ENCODE measurements around the gene SDR39U1.

The SDR39U1 gene

DNA sequence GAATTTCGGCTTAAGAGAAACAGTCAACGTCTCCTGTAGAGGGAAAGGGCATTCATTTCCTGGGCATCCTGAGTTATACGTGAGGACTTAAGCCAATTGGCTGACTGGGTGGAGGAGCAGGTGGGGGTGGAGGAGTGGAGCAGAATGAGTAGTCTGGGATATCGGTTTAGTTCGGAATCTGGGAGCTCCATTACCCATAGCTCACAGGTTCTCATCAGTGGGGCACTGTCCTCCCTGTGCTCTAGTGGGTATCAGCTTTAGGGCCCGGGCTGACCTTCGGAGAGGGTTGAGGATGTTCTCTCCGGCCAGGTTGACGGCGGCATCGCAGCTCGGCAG is 704 bp downstream of the SDR39U1 start:
- DNase-seq, result no peak

DNA sequence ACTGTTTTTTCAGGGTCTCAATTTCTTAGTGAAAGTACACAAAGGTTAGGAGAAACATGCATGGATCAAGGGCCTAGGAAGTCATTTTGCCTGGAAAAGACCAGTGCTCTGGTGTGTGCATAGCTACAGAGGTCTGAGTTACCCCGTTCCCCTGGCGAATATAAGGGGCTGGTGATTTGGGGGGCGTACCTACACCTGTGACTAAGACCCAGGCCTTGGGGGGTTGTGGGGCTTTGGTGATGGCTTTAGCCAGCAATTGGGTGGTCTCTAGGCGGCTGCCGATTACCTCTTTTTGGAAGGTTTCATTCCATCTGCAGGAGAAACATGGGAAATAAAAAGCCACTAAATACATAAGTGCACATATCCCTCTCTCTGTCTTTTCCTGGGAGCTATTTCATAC is 1.1 kb downstream of the SDR39U1 start:
- DNase-seq, result no peak

DNA sequence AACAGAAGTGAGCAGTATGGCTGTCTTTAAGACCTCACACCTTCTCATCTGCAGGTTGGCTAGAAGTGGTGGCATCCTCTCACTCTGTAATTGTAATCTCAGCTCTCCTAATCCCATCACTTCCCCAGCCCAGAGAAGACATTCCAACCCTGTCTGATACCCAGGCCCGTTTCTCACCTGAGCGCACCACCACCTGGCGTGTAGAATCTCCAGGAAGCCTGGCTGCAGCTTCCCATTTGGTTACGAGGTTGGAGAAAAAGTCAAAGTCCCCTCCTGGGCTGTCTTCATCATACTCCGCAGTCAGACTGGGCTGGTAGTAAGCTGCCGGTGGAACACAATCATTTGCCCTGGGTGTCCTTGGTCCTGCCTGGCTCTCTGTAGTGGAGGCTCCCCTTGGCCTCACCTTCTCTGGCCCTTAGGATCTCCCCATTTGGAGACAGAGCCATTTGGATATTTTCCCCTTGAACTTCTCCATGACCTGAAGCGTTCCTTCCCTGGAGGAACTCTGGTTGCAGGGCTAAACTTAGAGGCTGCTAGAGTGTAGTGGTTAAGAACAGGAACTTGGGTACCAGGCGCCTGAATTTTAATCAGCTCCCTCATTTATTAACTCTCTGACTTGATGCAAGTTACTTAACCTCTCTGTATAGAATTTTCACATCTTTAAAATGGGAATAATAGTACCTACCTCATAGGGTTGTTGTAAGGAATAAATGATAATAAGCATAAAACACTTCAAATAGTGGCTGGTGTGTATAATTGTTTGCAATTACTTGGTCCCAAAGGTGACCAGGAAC is 1.8 kb downstream of the SDR39U1 start:
- DNase-seq, result no peak

DNA sequence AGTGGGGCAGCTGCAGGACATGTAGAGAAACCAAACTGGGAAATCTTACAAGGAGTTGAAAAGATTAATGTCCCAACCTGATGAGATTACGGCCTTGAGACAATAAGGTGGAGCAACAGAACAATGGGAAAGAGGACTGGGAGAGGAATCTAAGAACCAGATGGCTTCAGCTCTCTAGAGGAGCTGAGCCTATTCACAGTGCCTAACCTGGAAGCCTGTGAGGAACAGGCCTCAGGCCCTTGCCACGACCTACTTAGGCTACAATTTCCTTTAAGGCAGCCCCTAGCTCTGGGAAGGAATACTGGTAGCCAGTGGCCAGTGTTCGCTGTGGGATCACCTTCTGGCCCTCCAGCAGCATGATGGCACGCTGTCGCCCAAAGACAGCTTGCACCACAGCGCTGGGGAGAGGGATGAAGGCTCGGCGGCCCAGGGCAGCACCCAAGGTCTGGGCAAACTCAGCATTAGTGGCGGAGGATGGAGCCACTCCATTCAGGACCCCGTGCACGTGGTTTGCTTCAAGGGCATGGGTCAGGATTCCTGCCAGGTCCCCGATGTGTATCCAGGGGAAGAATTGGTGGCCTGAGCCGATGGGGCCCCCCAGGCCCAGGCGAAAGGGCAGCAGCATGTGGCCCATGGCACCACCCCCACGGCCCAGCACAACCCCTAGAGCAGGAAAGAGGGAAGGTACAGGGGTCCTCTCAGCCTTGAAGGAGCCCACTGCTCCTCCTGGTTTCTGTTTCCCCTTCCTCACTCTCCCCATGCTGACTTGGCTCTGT is 2.6 kb downstream of the SDR39U1 start:
- no peak for DNase-seq

- DNase-seq, result no peak
Measured at GRCh38 chr14:24439257-24439656, 3.3 kb downstream of the SDR39U1 start.

DNA sequence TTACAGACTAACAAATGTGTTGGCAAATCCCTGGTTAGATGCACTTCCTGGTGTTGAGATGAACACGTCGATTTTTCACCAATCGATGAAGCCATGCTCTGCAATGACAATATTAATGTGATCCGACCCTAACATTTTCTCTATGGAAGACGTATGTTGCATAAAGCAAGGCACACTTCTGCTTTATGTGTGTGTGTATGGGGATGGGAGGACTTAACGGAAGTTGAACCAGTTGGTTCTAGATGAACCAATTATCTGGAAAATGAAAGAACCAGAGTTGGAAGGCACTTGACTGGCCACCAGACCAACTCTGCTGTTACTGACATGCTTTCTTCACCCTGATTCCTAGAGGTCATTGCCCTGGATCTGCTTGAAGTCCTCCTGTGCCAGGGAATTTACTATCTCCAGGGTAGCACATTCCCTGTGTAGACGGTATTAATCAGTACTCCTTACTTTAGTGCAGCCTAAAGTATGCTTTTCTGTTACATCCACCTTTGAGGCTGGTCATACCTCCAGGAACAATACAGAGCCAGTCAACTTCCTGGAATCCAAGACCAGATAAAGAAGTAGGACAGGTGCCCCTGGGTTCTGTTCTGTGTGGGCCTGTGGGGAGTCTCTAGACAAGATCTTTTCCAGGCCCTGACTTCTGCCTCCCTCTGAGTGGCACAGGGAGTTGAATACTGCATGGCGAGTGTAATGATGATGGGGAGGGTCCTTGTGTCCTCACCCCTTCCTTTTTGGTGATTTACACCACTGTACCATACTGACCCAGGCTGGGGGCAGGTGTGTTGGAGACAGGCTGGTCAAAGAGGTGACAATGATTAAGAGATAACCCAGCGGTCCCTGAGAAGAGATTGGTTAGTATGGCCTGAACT is 4.1 kb downstream of the SDR39U1 start:
- DNase-seq, result no peak

- no peak for DNase-seq
Measured at GRCh38 chr14:24437736-24438067, 4.9 kb downstream of the SDR39U1 start.

DNA sequence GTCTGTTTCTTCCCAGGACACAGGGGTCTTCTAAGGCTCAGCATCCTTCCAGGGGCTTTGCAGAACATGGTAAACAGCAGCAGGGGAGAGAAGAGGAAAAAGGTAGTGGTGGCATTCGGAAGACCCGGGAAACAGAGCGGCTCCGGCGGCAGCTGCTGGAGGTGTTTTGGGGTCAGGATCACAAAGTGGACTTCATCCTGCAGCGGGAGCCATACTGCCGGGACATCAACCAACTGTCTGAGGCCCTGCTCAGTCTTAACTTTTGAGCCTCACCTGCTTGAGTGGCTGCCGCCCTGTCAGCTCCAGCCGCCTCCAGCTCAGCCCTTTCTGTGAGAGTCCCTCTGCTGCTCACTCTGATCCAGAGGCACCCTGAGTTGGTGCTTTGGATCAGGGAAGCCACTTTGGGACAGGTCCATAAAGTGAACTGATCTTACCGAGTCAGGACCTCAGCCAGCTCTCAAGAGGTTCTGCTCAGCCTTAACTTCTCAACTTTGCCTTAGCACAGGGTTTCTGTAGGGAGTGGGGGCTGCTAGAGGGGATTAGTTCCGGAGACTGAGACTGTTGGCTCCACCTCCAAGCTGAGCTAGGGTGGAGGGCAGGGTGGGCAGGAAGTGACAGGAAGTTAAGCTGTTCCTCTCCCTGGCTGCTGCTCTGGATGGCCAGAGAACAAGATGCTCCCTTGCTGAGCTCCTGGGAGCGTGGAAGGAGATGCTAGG is 5.4 kb downstream of the SDR39U1 start:
- DNase-seq, result no peak

- DNase-seq, result peak; percentile 88
Measured at GRCh38 chr14:24436355-24437019, 6.1 kb downstream of the SDR39U1 start.

DNA sequence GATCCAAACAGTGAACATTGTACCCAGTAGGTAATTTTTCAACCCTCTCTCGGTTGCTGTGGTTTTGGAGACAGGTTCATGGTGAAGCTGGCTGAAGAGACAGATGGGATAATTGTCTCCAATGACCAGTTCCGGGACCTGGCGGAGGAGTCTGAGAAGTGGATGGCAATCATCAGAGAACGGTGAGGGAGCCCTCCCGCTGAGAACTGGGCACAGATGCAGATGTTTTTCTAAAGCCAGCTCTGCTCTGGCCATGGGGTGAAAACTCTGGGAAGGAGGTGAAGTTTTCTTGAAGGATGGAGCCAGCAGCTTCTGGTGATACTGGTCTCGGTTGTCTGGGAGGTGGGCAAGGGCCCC is 6.6 kb downstream of the SDR39U1 start:
- no peak for DNase-seq

DNA sequence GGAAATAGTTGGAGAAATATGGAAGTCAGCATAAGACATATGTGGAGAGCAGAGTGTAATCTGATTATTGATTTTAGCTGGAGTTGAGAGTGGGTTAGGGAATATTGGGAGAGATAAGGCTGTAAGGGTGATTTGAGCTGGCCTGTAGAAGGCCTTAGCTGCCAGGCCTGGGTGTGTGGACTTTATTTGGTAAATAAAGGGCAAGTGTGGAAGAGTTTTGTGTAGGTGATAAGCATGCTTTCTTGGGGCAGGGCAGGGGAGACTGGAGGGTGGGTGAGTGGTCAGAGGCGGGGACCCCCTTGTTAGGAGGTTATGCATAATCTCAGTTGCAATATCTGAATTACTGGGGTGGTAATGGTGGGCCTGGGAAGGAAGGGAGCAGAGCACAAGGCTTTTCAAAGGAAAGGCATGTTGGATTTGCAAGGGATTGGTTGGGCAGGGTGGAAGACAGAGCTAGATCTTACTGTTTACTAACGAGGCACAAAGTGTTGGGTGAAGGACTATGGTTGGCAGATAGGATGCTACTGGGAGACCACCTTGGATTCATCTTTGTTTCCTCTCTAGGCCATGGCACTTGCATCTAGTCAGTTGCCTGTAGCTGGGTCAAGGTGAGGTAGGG is 7.3 kb downstream of the SDR39U1 start:
- no peak for DNase-seq

GRCh38 chr14:24434676-24435075 is 7.9 kb downstream of the SDR39U1 start:
- no peak for DNase-seq

DNA sequence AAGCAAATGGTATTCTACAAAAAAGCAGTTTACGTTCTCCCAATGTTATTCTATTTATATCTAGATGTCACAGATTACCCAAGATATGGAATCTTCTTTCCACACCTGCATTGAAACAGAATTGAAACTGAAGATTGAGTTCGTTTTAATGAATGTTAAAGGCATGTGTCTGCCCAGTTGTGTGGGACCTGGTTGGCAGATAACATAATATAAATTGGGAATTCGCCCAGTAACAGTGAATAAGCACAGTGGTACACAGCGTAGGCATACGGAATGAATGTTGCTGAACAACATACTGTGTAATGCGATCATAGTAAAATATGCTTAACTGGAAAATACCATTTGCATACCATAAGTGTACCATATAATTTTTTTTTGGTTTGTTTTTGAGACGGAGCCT is 8.5 kb downstream of the SDR39U1 start:
- DNase-seq, result no peak

GRCh38 chr14:24432259-24433131 is 10.1 kb downstream of the SDR39U1 start:
- no peak for DNase-seq

DNA sequence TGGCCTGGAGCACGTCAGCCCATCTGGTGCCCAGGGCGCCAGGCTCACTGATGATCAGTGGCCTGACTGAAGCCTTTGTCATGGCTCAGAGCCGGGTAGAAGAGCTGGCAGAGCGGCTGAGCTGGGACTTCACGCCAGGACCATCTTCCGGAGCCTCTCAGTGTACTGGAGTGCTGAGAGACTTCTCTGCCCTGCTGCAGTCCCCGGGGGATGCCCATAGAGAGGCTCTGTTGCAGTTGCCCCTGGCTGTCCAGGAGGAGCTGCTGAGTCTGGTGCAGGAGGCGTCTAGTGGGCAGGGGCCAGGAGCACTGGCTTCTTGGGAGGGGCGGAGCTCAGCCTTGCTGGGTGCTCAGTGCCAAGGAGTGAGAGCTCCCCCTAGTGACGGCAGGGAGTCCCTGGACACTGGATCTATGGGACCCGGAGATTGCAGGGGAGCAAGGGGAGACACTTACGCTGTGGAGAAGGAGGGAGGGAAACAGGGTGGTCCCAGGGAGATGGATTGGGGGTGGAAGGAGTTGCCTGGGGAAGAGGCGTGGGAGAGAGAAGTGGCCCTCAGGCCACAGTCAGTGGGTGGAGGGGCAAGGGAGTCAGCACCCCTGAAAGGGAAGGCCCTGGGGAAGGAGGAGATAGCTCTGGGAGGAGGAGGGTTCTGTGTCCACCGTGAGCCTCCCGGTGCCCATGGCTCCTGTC is 10.9 kb downstream of the SDR39U1 start:
- peak; percentile 94 for DNase-seq

DNA sequence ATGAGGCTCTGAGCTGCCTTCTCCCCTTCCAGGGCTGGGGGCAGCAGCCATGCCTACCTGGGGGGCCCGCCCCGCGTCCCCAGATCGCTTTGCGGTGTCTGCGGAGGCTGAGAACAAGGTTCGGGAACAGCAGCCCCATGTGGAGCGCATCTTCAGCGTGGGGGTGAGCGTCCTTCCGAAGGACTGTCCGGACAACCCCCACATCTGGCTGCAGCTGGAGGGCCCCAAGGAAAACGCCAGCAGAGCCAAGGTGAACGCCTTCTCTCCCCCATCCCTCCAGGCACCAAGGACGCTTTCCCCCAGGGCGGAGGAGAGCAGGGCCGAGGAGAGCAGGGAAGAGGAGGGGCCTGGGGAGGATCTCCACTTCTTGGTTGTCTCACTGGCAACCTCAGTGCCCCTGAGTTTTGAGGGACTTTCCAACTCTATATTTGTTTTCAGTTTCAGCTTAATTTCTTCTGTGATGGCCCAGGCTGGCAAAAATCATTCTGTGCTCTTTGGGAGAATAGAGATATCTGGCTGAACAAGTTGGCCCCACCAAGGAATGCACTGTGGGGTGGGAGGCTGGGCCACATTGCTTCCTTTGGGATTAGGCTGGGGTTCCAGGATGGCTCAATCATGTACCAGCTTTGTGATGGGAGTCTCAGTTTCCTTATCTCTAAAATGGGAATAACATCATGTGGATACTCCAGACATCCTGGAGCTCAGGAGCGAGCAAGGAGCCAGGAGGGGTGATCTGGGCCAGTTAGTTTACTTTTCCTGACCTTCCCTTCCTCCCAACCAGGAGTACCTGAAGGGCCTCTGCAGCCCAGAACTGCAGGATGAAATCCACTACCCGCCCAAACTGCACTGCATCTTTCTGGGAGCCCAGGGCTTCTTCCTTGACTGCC is 11.7 kb downstream of the SDR39U1 start:
- peak; percentile 50 for DNase-seq

- peak; percentile 82 for DNase-seq
Measured at GRCh38 chr14:24430143-24430681, 12.4 kb downstream of the SDR39U1 start.

DNA sequence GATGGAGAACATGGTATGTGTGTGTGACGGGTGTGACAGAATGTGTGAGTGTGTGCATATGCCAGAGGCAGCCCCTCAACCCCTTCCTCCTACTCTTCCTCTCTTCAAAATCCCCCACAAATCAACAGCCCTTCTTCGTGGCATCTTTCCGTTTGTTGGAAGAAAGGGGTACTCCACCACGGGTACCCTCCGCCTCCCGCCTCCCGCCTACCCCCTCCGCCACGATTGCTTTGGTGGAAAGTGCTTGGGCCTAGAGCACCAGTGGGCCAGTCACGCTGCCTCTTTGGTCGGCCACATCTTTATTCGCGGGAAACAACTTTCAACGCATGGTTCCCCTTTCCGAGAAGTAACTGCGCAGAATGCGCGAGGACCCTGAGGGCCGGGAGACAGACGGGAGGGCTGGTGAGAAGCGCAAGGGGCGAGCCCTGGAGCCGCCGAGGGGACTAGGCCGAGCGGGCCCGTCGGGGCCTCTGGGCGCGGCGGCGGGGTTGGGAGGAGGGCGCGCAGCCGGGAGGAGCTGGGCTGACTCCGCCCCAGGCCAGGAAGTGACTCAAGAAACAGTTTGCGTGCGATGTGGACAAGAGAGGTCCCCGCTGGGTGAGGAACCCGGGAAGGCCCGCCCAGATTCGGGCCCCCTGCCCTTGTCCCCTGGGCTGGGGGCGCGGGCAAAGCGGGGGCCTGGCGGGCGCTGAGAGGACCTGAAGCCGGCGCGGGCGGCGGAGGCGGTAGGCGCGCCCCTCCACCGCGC is 13.0 kb downstream of the SDR39U1 start, which contains the start of the genes CBLN3 and KHNYN:
Gene CBLN3 (minus strand): TSS at position 274 of the 748 bp plus-strand sequence. CDS start 614 bp downstream, outside the sequence.
Gene KHNYN (plus strand): TSS at position 560 of the 748 bp plus-strand sequence. CDS start 777 bp downstream, outside the sequence.
- peak; percentile 94 for DNase-seq

All from eye (tissue), 1 donor.